ENCODE data around the gene TBCB. TPM values are rescaled to one million over a fixed set of nuclear protein-coding genes. Genes with fewer than 3 reads are reported as not detected.

TBCB gene
- total and polyA plus RNA-seq, 2 donors (not counting 3 experiments of a cell fraction or from before 2014, with no cell fraction given) = 178 to 363 TPM

DNA sequence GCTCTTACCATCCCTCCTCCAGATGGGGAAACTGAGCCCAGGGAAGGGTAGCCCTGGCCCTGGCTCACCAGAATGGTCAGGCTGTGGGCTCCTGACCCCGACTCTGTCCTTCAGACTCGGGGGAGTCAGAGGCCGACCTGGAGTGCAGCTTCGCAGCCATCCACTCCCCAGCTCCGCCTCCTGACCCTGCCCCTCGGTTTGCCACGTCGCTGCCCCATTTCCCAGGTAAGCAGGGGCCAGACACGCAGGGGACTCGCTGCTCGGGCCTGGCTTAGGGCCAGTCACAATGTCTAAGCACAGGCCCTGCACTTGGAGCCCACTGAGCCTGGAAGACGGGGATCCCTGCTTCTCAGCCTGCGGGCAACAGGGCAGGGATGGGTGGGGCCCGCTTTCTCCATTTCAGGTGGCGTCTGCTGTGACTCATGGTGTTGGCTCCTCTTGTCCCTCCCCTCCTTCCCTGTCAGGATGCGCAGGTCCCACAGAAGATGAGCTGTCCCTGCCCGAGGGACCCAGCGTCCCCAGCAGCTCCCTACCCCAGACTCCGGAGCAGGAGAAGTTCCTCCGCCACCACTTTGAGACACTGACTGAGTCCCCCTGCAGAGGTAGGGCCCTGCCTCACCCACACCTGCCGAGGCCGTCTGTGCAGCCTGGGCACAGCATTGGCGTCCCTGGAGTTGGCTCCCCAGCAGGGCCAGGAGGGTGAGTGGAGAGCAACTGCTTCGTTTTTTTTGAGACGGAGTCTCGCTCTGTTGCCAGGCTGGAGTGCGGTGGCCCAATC, 13.5 kb upstream of the TBCB start:
- no peak overlapping the region for H2AFZ ChIP-seq (ENCODE audit: low read depth, low read length)
- ChIA-PET POLR2A (no interaction called here), CTCF (interaction anchor here (1.3 to 1.9 kb wide), 2 partner anchors 13 to 41 kb away, joined by 3 to 5 read pairs; partner anchors contain the start of gene POLR2I)
- H3K4me1 ChIP-seq (ENCODE audit: control insufficient read depth, extremely low read depth, insufficient read depth, low read length) = no peaks in the 10 kb centered on the region
- no peak for FAIRE-seq
- no peak overlapping the region for H3K27ac ChIP-seq (ENCODE audit: insufficient read depth, low read depth, low read length)
- no peak overlapping the region for H3K9ac ChIP-seq (replicated peaks; ENCODE audit: extremely low read depth, insufficient read depth, low read length)
- no peak overlapping the region for H3K4me2 ChIP-seq (ENCODE audit: insufficient read depth, low read length)
- no TSS peak for BruUV-seq (replicated peaks)
- H3K79me2 ChIP-seq (ENCODE audit: control insufficient read depth, insufficient read depth, low read length) = no peaks in the 10 kb centered on the region
- no peaks in the 10 kb centered on the region for H4K20me1 ChIP-seq (replicated peaks; ENCODE audit: control insufficient read depth, extremely low read depth, insufficient read depth, low read length)
- H3K9me3 ChIP-seq (replicated peaks; ENCODE audit: control insufficient read depth, insufficient read depth, low read length) = no peaks in the 10 kb centered on the region
- TF ChIP-seq JUN (IDR thresholded peaks at IDR 0.05; ENCODE audit: borderline replicate concordance, insufficient read depth, insufficient read length, low read depth) (no peak), FOS (IDR thresholded peaks at IDR 0.05; ENCODE audit: borderline replicate concordance, insufficient read depth, low read length) (no peak), POLR2AphosphoS5 (IDR thresholded peaks at IDR 0.05; ENCODE audit: insufficient read depth, low read depth, low read length) (no peak), GATA2 (IDR thresholded peaks at IDR 0.05; ENCODE audit: insufficient read depth, insufficient read length, low read depth, low read length) (no peak), POLR2A (IDR thresholded peaks at IDR 0.05; ENCODE audit: low read depth, low read length) (no peak), EZH2 (IDR thresholded peaks at IDR 0.05; ENCODE audit: borderline replicate concordance, low read depth, low read length, severe bottlenecking) (no peak), MYC (IDR thresholded peaks at IDR 0.05; ENCODE audit: low read depth, low read length) (no peak)
- TF ChIP-seq, protein P1, sequence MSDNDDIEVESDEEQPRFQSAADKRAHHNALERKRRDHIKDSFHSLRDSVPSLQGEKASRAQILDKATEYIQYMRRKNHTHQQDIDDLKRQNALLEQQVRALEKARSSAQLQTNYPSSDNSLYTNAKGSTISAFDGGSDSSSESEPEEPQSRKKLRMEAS (IDR thresholded peaks at IDR 0.05; ENCODE audit: insufficient read depth, insufficient read length) = no peak
- TF ChIP-seq, protein P2, sequence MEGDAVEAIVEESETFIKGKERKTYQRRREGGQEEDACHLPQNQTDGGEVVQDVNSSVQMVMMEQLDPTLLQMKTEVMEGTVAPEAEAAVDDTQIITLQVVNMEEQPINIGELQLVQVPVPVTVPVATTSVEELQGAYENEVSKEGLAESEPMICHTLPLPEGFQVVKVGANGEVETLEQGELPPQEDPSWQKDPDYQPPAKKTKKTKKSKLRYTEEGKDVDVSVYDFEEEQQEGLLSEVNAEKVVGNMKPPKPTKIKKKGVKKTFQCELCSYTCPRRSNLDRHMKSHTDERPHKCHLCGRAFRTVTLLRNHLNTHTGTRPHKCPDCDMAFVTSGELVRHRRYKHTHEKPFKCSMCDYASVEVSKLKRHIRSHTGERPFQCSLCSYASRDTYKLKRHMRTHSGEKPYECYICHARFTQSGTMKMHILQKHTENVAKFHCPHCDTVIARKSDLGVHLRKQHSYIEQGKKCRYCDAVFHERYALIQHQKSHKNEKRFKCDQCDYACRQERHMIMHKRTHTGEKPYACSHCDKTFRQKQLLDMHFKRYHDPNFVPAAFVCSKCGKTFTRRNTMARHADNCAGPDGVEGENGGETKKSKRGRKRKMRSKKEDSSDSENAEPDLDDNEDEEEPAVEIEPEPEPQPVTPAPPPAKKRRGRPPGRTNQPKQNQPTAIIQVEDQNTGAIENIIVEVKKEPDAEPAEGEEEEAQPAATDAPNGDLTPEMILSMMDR (IDR thresholded peaks at IDR 0.05; ENCODE audit: extremely low read depth in 1 of 2, insufficient read depth in 1 of 2, low read depth in 1 of 2, low read length in 2 of 2) = no peak
- H3K27me3 ChIP-seq (ENCODE audit: control insufficient read depth in 2 of 2, insufficient read depth in 2 of 2, low read length in 2 of 2) = no peaks in the 10 kb centered on the region
- dilution Hi-C loops (cut with MboI; ENCODE audit: extremely low pct_ligation_motif_present, low sequenced_read_pairs) = no loop called here
- intact Hi-C loops (cut with micrococcal nuclease) = no loop called here
- H3K4me3 ChIP-seq (replicated peaks in 1 of 3; ENCODE audit: insufficient read depth in 1 of 3, low read depth in 1 of 3, low read length in 3 of 3) = no peak overlapping the region
- DNase-seq (ENCODE audit: low read depth, low spot score) = no peak
- no peaks in the 10 kb centered on the region for H3K9me1 ChIP-seq (replicated peaks; ENCODE audit: control insufficient read depth, extremely low read depth, insufficient read depth, low read length)
- peaks cover 3 to 9% of the 10 kb centered on the region in 2 experiments for H3K36me3 ChIP-seq (ENCODE audit: control insufficient read depth in 2 of 2, extremely low read depth in 1 of 2, insufficient read depth in 2 of 2, low read length in 2 of 2)

Data from endothelial cell of umbilical vein (primary cell).